GM21576 (cell line): ENCODE results near the gene AFP.

Experiments used
- ATAC-seq: cut with Tn5 transposase; IDR thresholded peaks from one replicate; pipeline ENCODE4 v1.9.1; 2021; ENCODE audit warnings: mild to moderate bottlenecking, moderate library complexity; ENCODE audit not compliant: unreplicated experiment

AFP gene

GRCh38 chr4:73454920-73455319 is 18.9 kb downstream of the AFP start:
- ATAC-seq, result no peak

DNA sequence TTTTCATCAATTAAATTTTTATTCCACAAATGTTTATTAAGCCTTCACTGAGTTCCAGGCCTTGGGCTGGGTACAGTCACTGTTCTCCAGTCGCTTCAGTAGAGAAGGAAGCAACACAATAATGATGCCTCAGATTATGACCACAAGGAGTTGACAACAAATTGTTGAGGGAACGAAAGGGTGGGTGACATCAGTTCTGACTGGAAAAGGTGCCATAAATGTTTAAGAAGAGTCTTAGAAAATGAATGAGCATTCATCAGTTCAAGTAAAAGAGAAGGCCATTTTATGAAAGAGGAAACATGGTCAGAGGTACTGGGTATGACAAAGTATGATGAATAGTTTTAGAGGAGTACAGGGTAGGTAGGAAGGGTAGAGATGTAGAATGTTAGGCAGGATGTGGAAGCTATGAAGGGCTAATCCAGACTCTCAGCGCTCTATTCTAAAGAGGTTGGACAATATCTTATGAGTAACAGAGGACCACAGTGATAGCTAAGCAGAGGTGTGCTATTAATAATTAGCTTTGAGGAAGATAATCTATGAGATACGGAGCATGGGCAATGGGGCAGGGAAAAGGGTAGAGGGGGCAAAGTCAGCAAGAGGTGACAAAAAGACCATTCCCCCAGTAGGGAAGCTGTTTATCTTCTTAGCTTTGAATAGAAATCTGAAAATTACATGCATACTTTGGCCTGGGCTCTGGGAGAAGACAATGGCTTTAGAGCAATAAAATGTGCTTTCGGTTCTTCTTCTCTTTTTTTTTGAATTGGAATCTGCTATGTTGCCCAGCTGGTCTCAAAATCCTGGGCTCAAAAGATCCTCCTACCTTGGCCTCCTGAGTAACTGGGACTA is 20.4 kb downstream of the AFP start:
- ATAC-seq, result no peak

GRCh38 chr4:73458184-73459047 is 22.4 kb downstream of the AFP start:
- no peak for ATAC-seq

DNA sequence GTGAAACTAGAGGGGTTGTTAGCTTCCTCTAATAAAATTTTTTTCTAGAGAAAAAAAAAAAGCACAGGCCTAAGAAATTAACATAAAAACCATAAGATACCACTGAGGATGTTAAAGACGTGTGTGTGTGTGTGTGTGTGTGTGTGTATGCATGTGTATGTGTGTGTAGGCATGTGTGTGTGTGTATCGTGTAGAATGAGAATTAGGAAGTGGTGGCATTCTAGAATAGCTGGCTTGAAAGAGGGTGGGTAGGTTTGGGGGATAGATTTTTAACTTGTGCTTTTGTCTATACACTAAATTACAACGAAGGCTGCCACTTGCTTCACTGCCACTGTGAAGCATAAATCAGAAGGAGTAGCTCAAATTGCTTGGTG is 23.0 kb downstream of the AFP start:
- ATAC-seq, result no peak

GRCh38 chr4:73460913-73461522 is 25.0 kb downstream of the AFP start:
- ATAC-seq, result no peak

- no peak for ATAC-seq
These were observed 32.1 kb downstream of the AFP start for GRCh38 chr4:73468170-73468569.

DNA sequence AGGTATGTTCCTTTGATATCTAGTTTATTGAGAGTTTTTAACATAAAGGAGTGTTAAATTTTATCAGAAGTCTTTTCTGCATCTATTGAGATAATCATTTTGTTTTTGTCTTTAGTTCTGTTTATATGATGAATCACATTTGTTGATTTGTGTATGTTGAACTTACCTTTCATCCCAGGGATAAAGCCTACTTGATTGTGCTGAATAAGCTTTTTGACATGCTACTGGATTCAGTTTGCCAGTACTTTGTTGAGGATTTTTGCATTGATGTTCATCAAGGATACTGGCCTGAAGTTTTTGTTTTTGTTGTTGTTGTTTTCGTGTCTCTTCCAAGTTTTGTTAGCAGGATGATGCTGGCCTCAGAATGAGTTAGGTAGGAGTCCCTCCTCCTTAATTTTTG is 34.7 kb downstream of the AFP start:
- ATAC-seq, result no peak

GRCh38 chr4:73477176-73477575 is 41.2 kb downstream of the AFP start:
- ATAC-seq, result no peak

DNA sequence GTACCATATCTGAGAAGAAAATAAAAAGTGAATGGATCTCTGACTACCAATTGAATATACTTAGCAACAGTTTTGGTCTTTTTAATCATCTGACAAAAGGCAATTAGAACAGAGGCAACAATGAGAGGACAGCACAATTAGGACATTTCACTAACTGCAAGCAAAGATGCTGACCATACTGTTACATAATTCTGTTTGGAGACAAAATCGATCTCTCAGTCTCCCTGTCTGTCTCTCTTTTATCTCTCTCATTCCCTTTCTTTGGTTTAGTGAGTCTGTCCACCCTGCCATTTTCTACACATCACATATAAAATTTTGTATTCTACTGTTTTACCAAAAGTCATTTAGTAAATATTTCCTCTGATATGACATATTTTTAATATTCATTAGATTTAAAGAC is 43.3 kb downstream of the AFP start:
- ATAC-seq, result no peak

- ATAC-seq, result no peak
These were observed 45.3 kb downstream of the AFP start, which contains the start of gene AFM for GRCh38 chr4:73481358-73481757. Gene AFM (plus strand): TSS chr4:73481745. CDS start chr4:73481776, 31 bp downstream.

DNA sequence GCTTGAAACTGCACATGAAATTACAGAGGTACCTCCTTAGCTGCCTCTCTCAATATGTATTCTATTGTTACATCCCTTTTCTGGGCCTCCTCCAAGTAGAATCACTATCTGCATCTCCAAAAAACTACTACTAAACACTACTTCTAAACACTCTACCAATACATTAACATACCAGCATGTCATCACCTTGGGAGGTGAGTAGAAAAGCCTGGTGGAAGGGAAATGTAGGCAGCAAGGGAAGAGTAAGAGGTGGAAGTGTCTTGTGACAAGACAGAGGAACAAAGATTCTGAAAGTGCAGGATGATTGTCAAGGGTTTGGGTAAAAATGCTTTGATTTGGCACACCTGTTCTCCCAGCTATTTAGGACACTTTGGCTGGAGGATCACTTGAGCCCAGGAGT is 49.1 kb downstream of the AFP start:
- ATAC-seq, result no peak

DNA sequence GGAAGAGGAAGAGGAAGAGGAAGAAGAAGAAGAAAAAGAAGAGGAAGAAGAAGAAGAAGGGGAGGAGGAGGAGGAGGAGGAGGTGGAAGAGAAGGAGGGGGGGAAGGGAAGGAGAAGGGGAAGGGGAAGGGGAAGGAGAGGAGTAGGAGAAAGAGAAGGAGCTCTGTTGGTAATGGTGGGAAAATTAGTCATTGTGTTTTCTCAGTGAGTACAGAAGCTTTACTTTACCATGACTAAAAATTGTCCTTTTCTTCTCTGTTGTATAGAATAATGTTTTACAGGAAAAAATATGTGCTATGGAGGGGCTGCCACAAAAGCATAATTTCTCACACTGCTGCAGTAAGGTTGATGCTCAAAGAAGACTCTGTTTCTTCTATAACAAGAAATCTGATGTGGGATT is 49.6 kb downstream of the AFP start:
- no peak for ATAC-seq

DNA sequence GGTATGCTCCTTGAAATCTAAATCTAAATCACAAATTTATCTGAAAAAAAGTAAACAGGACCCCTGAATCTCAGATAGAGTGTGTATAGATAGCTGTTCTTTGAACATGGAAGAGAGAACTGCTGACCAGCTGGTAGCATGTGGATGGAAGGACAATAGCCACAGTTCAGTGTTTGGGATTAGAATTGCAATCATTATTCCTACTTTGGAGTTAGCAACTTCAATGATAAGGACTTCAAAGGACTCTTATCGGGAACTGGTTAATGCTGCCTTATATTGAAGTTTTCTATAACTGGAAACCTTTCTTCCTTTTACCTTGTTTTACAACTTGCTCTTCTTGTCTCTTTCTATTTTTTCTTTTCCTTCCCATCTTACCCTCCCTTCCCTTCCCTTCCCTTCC is 50.5 kb downstream of the AFP start:
- no peak for ATAC-seq

- ATAC-seq, result no peak
These were observed 51.2 kb downstream of the AFP start for GRCh38 chr4:73487233-73487632.

GRCh38 chr4:73499996-73500765 is 64.2 kb downstream of the AFP start:
- ATAC-seq, result no peak

- no peak for ATAC-seq
These were observed 65.7 kb downstream of the AFP start for GRCh38 chr4:73501664-73502265.

- ATAC-seq, result no peak
These were observed 69.5 kb downstream of the AFP start for GRCh38 chr4:73505567-73505966.
